Neural cell (in vitro differentiated cells): Measurements from ENCODE around the gene PCCA. TPM values are rescaled to one million over a fixed set of nuclear protein-coding genes. Genes with fewer than 3 reads are reported as not detected.

Source experiments
- H2AFZ ChIP-seq: fragments of 200-600, 300-800 bp; sonication (generic), shearing (Covaris generic); 2 replicates; pipeline ENCODE4 v1.6.0; 2014; ENCODE audit warnings: low read depth, mild to moderate bottlenecking, antibody characterized with exemption, low read length, moderate library complexity
- H3F3A ChIP-seq: fragments of 200-600 bp; shearing (Covaris generic); 2 replicates; pipeline ENCODE4 v1.6.1; 2016; ENCODE audit warnings: mild to moderate bottlenecking, moderate library complexity, mixed read lengths, antibody characterized with exemption, low read length; ENCODE audit not compliant: insufficient read depth, poor library complexity, severe bottlenecking
- H3K27ac ChIP-seq: fragments of 200-600, 300-800 bp; sonication (generic), shearing (Covaris generic); 2 replicates; pipeline ENCODE4 v1.5.1; 2014; ENCODE audit warnings: mild to moderate bottlenecking, low read length, moderate library complexity
- H3K27me3 ChIP-seq: fragments of 300-800, 200-600 bp; sonication (generic), shearing (Covaris generic); 2 replicates; pipeline ENCODE4 v1.6.0; 2014; ENCODE audit warnings: mild to moderate bottlenecking, low read depth, low read length, moderate library complexity; ENCODE audit not compliant: insufficient read depth
- H3K36me3 ChIP-seq: fragments of 300-800, 200-600 bp; sonication (generic), shearing (Covaris generic); 2 replicates; pipeline ENCODE4 v1.5.1; 2014; ENCODE audit warnings: mild to moderate bottlenecking, antibody characterized with exemption, low read length, moderate library complexity; ENCODE audit not compliant: insufficient read depth
- H3K4me2 ChIP-seq: fragments of 300-800, 200-600 bp; sonication (generic), shearing (Covaris generic); 2 replicates; pipeline ENCODE4 v1.6.0; 2014; ENCODE audit warnings: mild to moderate bottlenecking, low read length
- H3K4me3 ChIP-seq: fragments of 300-800, 200-600 bp; sonication (generic), shearing (Covaris generic); 2 replicates; pipeline ENCODE4 v1.5.1; 2014; ENCODE audit warnings: mild to moderate bottlenecking, low read length, moderate library complexity
- H3K79me2 ChIP-seq: fragments of 200-600 bp; shearing (Covaris generic); replicated peaks from 2 replicates; pipeline ENCODE4 v1.6.0; 2014; ENCODE audit warnings: mild to moderate bottlenecking, low read length, moderate library complexity; ENCODE audit not compliant: insufficient read depth
- H3K9ac ChIP-seq: fragments of 300-800, 200-600 bp; sonication (generic), shearing (Covaris generic); 2 replicates; pipeline ENCODE4 v1.6.1; 2016; ENCODE audit warnings: mild to moderate bottlenecking, low read length, mixed read lengths
- H3K9me2 ChIP-seq: fragments of 200-600 bp; shearing (Covaris generic); 2 replicates; pipeline ENCODE4 v1.6.1; 2016; ENCODE audit warnings: mild to moderate bottlenecking, low read length, mixed read lengths; ENCODE audit not compliant: insufficient read depth
- H3K9me3 ChIP-seq: fragments of 200-600, 300-800 bp; sonication (generic), shearing (Covaris generic); 2 replicates; pipeline ENCODE4 v1.6.1; 2016; ENCODE audit warnings: mild to moderate bottlenecking, mixed run types, low read length, moderate library complexity, mixed read lengths
- H4K20me1 ChIP-seq: fragments of 200-600 bp; shearing (Covaris generic); 2 replicates; pipeline ENCODE4 v1.6.1; 2016; ENCODE audit warnings: mild to moderate bottlenecking, mixed run types; ENCODE audit not compliant: insufficient read depth
- CTCF ChIP-seq: fragments of 450-650 bp; IDR thresholded peaks from 2 replicates; pipeline ENCODE4 v1.5.1; 2014; ENCODE audit warnings: antibody characterized with exemption, mild to moderate bottlenecking, moderate library complexity; ENCODE audit not compliant: poor library complexity, severe bottlenecking
- EP300 ChIP-seq: fragments of 450-650 bp; conservative IDR thresholded peaks from 2 replicates; pipeline ENCODE4 v1.6.1; 2014; ENCODE audit warnings: antibody characterized with exemption, mild to moderate bottlenecking, moderate library complexity; ENCODE audit not compliant: poor library complexity, severe bottlenecking
- EZH2 ChIP-seq: fragments of 200-600, 300-800 bp; shearing (Covaris generic), sonication (generic); IDR thresholded peaks from 2 replicates; pipeline ENCODE4 v1.6.1; 2014; ENCODE audit warnings: antibody characterized with exemption, low read length, borderline replicate concordance, mild to moderate bottlenecking; ENCODE audit not compliant: insufficient read depth, poor library complexity, severe bottlenecking
- MXI1 ChIP-seq: fragments of 450-650 bp; conservative IDR thresholded peaks from 2 replicates; pipeline ENCODE4 v1.6.1; 2014; ENCODE audit warnings: antibody characterized with exemption, mild to moderate bottlenecking; ENCODE audit not compliant: poor library complexity, severe bottlenecking
- POLR2AphosphoS5 ChIP-seq: IDR thresholded peaks from 2 replicates; pipeline ENCODE4 v1.6.1; 2012
- RAD21 ChIP-seq: fragments of 450-650 bp; conservative IDR thresholded peaks from 2 replicates; pipeline ENCODE4 v1.6.1; 2014; ENCODE audit warnings: antibody characterized with exemption, mild to moderate bottlenecking, moderate library complexity
- REST ChIP-seq: IDR thresholded peaks from 2 replicates; pipeline ENCODE4 v1.6.1; 2012; ENCODE audit warnings: borderline replicate concordance
- SMC3 ChIP-seq: fragments of 450-650 bp; conservative IDR thresholded peaks from 2 replicates; pipeline ENCODE4 v1.6.1; 2014; ENCODE audit warnings: antibody characterized with exemption, mild to moderate bottlenecking, moderate library complexity; ENCODE audit not compliant: poor library complexity
- TAF1 ChIP-seq: IDR thresholded peaks from 2 replicates; pipeline ENCODE4 v1.6.1; 2012; ENCODE audit warnings: low read depth
- polyA plus RNA-seq: library from polyadenylated mRNA; depleted of rRNA; stranded (reverse); fragments of >200 nt; gene quantifications from 2 replicates; pipeline ENCODE4 v1.2.3, GENCODE V29; 2014

Gene PCCA
- polyA plus RNA-seq, 1 donor from 2014 or later = 17.0 TPM

GRCh38 chr13:100434010-100434763 lies 345.3 kb downstream of the PCCA start:
- Histone ChIP-seq H3F3A (peaks cover under 1% of the 10 kb centered on the region), H2AFZ (no peak overlapping the region), H3K4me3 (no peak overlapping the region), H3K9ac (no peak overlapping the region), H4K20me1 (no peaks in the 10 kb centered on the region), H3K9me2 (no peaks in the 10 kb centered on the region), H3K27ac (no peak overlapping the region), H3K4me2 (no peak overlapping the region), H3K36me3 (no peaks in the 10 kb centered on the region), H3K27me3 (no peaks in the 10 kb centered on the region), H3K79me2 (no peaks in the 10 kb centered on the region), H3K9me3 (no peaks in the 10 kb centered on the region)
- TF ChIP-seq TAF1 (no peak), RAD21 (no peak), EP300 (no peak), POLR2AphosphoS5 (no peak), CTCF (no peak), REST (no peak), EZH2 (no peak), MXI1 (no peak), SMC3 (no peak)

- Histone ChIP-seq H3K9me2 (no peaks in the 10 kb centered on the region), H3K4me3 (no peak overlapping the region), H3K27ac (no peak overlapping the region), H2AFZ (no peak overlapping the region), H3K27me3 (no peaks in the 10 kb centered on the region), H3F3A (peaks cover 3% of the 10 kb centered on the region), H3K79me2 (no peaks in the 10 kb centered on the region), H3K9ac (no peak overlapping the region), H3K9me3 (no peaks in the 10 kb centered on the region), H4K20me1 (no peaks in the 10 kb centered on the region), H3K36me3 (no peaks in the 10 kb centered on the region), H3K4me2 (no peak overlapping the region)
- TF ChIP-seq RAD21 (no peak), POLR2AphosphoS5 (no peak), EZH2 (no peak), CTCF (no peak), REST (no peak), MXI1 (no peak), TAF1 (no peak), SMC3 (no peak), EP300 (no peak)
Observed at GRCh38 chr13:100436099-100436498, 347.2 kb downstream of the PCCA start.
